NAMALWA (cell line): ENCODE data around the gene APELA.
"Not testable (repeated sequence)": the region's sequence is repeated elsewhere in the genome, so short reads cannot be mapped to it uniquely, and the experiment has no call there.

Source experiments
- DNase-seq: peaks from one replicate; pipeline ENCODE4 v3.0.0-alpha.2; 2015; ENCODE audit warnings: low spot score

APELA gene

GRCh38 chr4:164876700-164877324 lies at the start of gene APELA:
Gene APELA, plus strand, starts transcription at chr4:164877178. Its CDS starts 154 bp downstream, at chr4:164877332.
- peak; percentile 56 for DNase-seq

GRCh38 chr4:164828955-164829354 lies 48.0 kb upstream of the APELA start:
- no peak for DNase-seq

GRCh38 chr4:164846566-164846965 lies 30.4 kb upstream of the APELA start:
- no peak for DNase-seq

GRCh38 chr4:164847016-164847415 lies 30.0 kb upstream of the APELA start:
- DNase-seq = no peak

- no peak for DNase-seq
Measured at GRCh38 chr4:164847967-164848649, 28.9 kb upstream of the APELA start.

GRCh38 chr4:164856396-164856795 lies 20.6 kb upstream of the APELA start:
- no peak for DNase-seq

- DNase-seq = no peak
Measured at GRCh38 chr4:164866817-164867490, 10.0 kb upstream of the APELA start.

- no peak for DNase-seq
Measured at GRCh38 chr4:164871673-164872072, 5.3 kb upstream of the APELA start.

GRCh38 chr4:164872481-164872880 lies 4.5 kb upstream of the APELA start:
- DNase-seq = no peak

GRCh38 chr4:164874789-164875188 lies 2.2 kb upstream of the APELA start:
- no peak for DNase-seq

- no peak for DNase-seq
Measured at GRCh38 chr4:164880489-164881262, 3.7 kb downstream of the APELA start.

GRCh38 chr4:164888096-164888715 lies 11.2 kb downstream of the APELA start:
- DNase-seq = no peak

GRCh38 chr4:164890691-164891090 lies 13.7 kb downstream of the APELA start:
- DNase-seq = no peak

- no peak for DNase-seq
Measured at GRCh38 chr4:164892018-164892417, 15.0 kb downstream of the APELA start.

GRCh38 chr4:164894702-164895101 lies 17.7 kb downstream of the APELA start:
- no peak for DNase-seq

GRCh38 chr4:164902608-164903007 lies 25.6 kb downstream of the APELA start:
- no peak for DNase-seq

GRCh38 chr4:164904336-164904735 lies 27.4 kb downstream of the APELA start:
- no peak for DNase-seq

- DNase-seq = no peak
Measured at GRCh38 chr4:164904941-164905340, 28.0 kb downstream of the APELA start.

- no peak for DNase-seq
Measured at GRCh38 chr4:164906368-164906767, 29.4 kb downstream of the APELA start.

GRCh38 chr4:164913506-164913905 lies 36.5 kb downstream of the APELA start:
- not testable (repeated sequence) for DNase-seq

GRCh38 chr4:164918956-164919355 lies 42.0 kb downstream of the APELA start:
- no peak for DNase-seq

- no peak for DNase-seq
Measured at GRCh38 chr4:164924670-164925238, 47.8 kb downstream of the APELA start.
